ENCODE measurements around the gene SLC5A3. TPM values are rescaled to one million over a fixed set of nuclear protein-coding genes. Genes with fewer than 3 reads are reported as not detected.

Gene SLC5A3
- total and polyA plus RNA-seq, 2 donors, result 4.9 to 7.4 TPM

GRCh38 chr21:34075760-34076660 is 2.6 kb downstream of the SLC5A3 start:
- WGBS, result 59% methylated on average over 9 of the region's 9 CpGs
- peak overlapping the region; percentile 2 to 32 for H3K4me3 ChIP-seq (ENCODE audit: low read length in 2 of 2)
- peaks cover 39 to 41% of the 10 kb centered on the region in 2 donors for H3K4me1 ChIP-seq (ENCODE audit: control insufficient read depth in 2 of 2, insufficient read depth in 2 of 2, low read length in 2 of 2)
- DNase-seq (ENCODE audit: low read depth in 6 of 9, low spot score in 9 of 9), result peak in 4 of 9 donors; percentile 48 to 77 (median 56)
- no peaks in the 10 kb centered on the region for H3K27me3 ChIP-seq (ENCODE audit: control insufficient read depth in 2 of 2, insufficient read depth in 1 of 2, low read length in 1 of 2)
- no peaks in the 10 kb centered on the region for H3K36me3 ChIP-seq (ENCODE audit: control insufficient read depth in 2 of 2, insufficient read depth in 2 of 2, low read length in 1 of 2)
- no peaks in the 10 kb centered on the region for H3K9me3 ChIP-seq (ENCODE audit: control insufficient read depth in 2 of 2, insufficient read depth in 1 of 2, low read length in 1 of 2)
- H3K27ac ChIP-seq (ENCODE audit: low read depth in 1 of 2, low read length in 1 of 2), result peak overlapping the region; percentile 26 to 64

GRCh38 chr21:34076835-34077234 is 3.5 kb downstream of the SLC5A3 start:
- H3K27me3 ChIP-seq (ENCODE audit: control insufficient read depth in 2 of 2, insufficient read depth in 1 of 2, low read length in 1 of 2), result no peaks in the 10 kb centered on the region
- H3K36me3 ChIP-seq (ENCODE audit: control insufficient read depth in 2 of 2, insufficient read depth in 2 of 2, low read length in 1 of 2), result no peaks in the 10 kb centered on the region
- DNase-seq (ENCODE audit: low read depth in 6 of 9, low spot score in 9 of 9), result no peak
- 98% methylated on average over 1 of the region's 1 CpG for WGBS
- H3K4me1 ChIP-seq (ENCODE audit: control insufficient read depth in 2 of 2, insufficient read depth in 2 of 2, low read length in 2 of 2), result peaks cover 39 to 41% of the 10 kb centered on the region in 2 donors
- no peak overlapping the region for H3K27ac ChIP-seq (ENCODE audit: low read depth in 1 of 2, low read length in 1 of 2)
- no peak overlapping the region for H3K4me3 ChIP-seq (ENCODE audit: low read length in 2 of 2)
- no peaks in the 10 kb centered on the region for H3K9me3 ChIP-seq (ENCODE audit: control insufficient read depth in 2 of 2, insufficient read depth in 1 of 2, low read length in 1 of 2)

DNA sequence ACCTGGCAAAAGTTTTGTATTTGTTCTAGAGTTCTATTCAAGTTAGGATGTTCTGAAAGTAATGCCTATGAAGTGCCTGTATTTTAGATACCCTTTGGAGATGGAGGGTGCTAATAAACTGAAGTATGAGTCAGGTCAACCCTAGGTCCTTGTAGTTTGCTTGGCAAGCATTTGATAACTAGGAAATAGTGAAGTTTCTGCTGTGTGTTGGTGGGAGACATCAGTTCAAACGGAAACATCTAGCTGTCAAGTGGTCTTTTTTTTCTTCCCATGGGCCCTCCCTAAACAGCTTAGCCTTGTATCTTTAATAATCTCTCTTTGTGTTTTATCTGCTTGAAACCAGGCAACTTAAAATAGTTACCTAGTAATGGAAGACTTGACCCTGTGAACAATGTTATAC is 4.5 kb downstream of the SLC5A3 start:
- DNase-seq (ENCODE audit: low read depth in 6 of 9, low spot score in 9 of 9), result peak in 1 of 9 donors; percentile 41
- H3K9me3 ChIP-seq (ENCODE audit: control insufficient read depth in 2 of 2, insufficient read depth in 1 of 2, low read length in 1 of 2), result no peaks in the 10 kb centered on the region
- no peaks in the 10 kb centered on the region for H3K36me3 ChIP-seq (ENCODE audit: control insufficient read depth in 2 of 2, insufficient read depth in 2 of 2, low read length in 1 of 2)
- no peaks in the 10 kb centered on the region for H3K27me3 ChIP-seq (ENCODE audit: control insufficient read depth in 2 of 2, insufficient read depth in 1 of 2, low read length in 1 of 2)
- H3K4me1 ChIP-seq (ENCODE audit: control insufficient read depth in 2 of 2, insufficient read depth in 2 of 2, low read length in 2 of 2), result peaks cover 35 to 39% of the 10 kb centered on the region in 2 donors
- H3K4me3 ChIP-seq (ENCODE audit: low read length in 2 of 2), result peak overlapping the region in 1 of 2 donors; percentile 2
- H3K27ac ChIP-seq (ENCODE audit: low read depth in 1 of 2, low read length in 1 of 2), result peak overlapping the region in 1 of 2 donors; percentile 68
- 10% methylated on average over 1 of the region's 1 CpG for WGBS

DNA sequence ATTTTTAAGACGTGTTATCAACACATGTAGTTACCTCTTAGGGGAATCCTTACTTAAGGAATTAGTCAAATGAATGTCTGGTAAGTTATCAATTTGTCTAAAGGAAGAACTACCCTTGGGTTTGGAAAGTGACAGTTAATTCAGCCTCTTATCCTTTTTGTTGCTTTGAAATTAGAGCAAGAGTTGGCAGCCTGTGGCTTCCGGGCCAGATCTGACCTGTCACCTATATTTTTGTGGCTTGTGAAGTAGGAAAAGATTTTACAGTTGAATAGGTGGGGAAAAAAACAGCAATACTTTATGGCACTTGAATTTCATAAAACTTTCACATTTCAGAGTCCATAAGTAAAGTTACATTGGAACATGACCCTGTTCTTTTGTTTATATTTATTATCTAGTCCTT is 5.5 kb downstream of the SLC5A3 start:
- WGBS, result 32% methylated on average over 2 of the region's 2 CpGs
- H3K4me3 ChIP-seq (ENCODE audit: low read length in 2 of 2), result no peak overlapping the region
- H3K9me3 ChIP-seq (ENCODE audit: control insufficient read depth in 2 of 2, insufficient read depth in 1 of 2, low read length in 1 of 2), result no peaks in the 10 kb centered on the region
- H3K4me1 ChIP-seq (ENCODE audit: control insufficient read depth in 2 of 2, insufficient read depth in 2 of 2, low read length in 2 of 2), result peaks cover 35 to 39% of the 10 kb centered on the region in 2 donors
- H3K27me3 ChIP-seq (ENCODE audit: control insufficient read depth in 2 of 2, insufficient read depth in 1 of 2, low read length in 1 of 2), result no peaks in the 10 kb centered on the region
- no peaks in the 10 kb centered on the region for H3K36me3 ChIP-seq (ENCODE audit: control insufficient read depth in 2 of 2, insufficient read depth in 2 of 2, low read length in 1 of 2)
- DNase-seq (ENCODE audit: low read depth in 6 of 9, low spot score in 9 of 9), result peak in 1 of 9 donors; percentile 51
- H3K27ac ChIP-seq (ENCODE audit: low read depth in 1 of 2, low read length in 1 of 2), result peak overlapping the region in 1 of 2 donors; percentile 57

DNA sequence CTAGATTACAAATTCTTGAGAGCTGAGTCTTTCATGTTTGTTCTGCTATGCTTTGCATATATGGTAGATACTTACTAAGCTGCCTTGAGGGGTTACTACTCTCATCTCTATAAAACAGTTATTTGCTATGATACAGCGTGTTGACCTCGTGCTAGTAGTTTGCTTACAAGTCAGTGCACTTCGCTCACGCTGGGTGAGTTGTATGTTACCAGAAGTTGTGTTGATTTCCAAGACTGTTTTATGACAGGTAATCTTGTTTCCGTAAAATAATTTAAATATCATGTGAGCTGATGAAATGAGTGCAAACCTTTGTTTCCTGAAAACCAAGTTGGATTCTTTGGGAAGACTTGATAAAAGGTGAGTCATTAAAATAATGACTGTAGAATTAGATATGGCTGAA is 7.3 kb downstream of the SLC5A3 start:
- Histone ChIP-seq H3K4me3 (ENCODE audit: low read length in 2 of 2) (no peak overlapping the region), H3K9me3 (ENCODE audit: control insufficient read depth in 2 of 2, insufficient read depth in 1 of 2, low read length in 1 of 2) (no peaks in the 10 kb centered on the region), H3K4me1 (ENCODE audit: control insufficient read depth in 2 of 2, insufficient read depth in 2 of 2, low read length in 2 of 2) (peaks cover 24 to 25% of the 10 kb centered on the region in 2 donors), H3K27ac (ENCODE audit: low read depth in 1 of 2, low read length in 1 of 2) (no peak overlapping the region), H3K27me3 (ENCODE audit: control insufficient read depth in 2 of 2, insufficient read depth in 1 of 2, low read length in 1 of 2) (no peaks in the 10 kb centered on the region), H3K36me3 (ENCODE audit: control insufficient read depth in 2 of 2, insufficient read depth in 2 of 2, low read length in 1 of 2) (no peaks in the 10 kb centered on the region)
- 90% methylated on average over 5 of the region's 5 CpGs for WGBS
- no peak for DNase-seq (ENCODE audit: low read depth in 6 of 9, low spot score in 9 of 9)

- H3K27me3 ChIP-seq (ENCODE audit: control insufficient read depth in 2 of 2, insufficient read depth in 1 of 2, low read length in 1 of 2), result no peaks in the 10 kb centered on the region
- H3K9me3 ChIP-seq (ENCODE audit: control insufficient read depth in 2 of 2, insufficient read depth in 1 of 2, low read length in 1 of 2), result no peaks in the 10 kb centered on the region
- WGBS, result 97% methylated on average over 4 of the region's 4 CpGs
- no peak overlapping the region for H3K27ac ChIP-seq (ENCODE audit: low read depth in 1 of 2, low read length in 1 of 2)
- no peak overlapping the region for H3K4me3 ChIP-seq (ENCODE audit: low read length in 2 of 2)
- no peaks in the 10 kb centered on the region for H3K36me3 ChIP-seq (ENCODE audit: control insufficient read depth in 2 of 2, insufficient read depth in 2 of 2, low read length in 1 of 2)
- H3K4me1 ChIP-seq (ENCODE audit: control insufficient read depth in 2 of 2, insufficient read depth in 2 of 2, low read length in 2 of 2), result peaks cover 14 to 17% of the 10 kb centered on the region in 2 donors
- no peak for DNase-seq (ENCODE audit: low read depth in 6 of 9, low spot score in 9 of 9)
Measured at GRCh38 chr21:34082769-34083168, 9.4 kb downstream of the SLC5A3 start.

GRCh38 chr21:34083357-34083756 is 10.0 kb downstream of the SLC5A3 start:
- DNase-seq (ENCODE audit: low read depth in 6 of 9, low spot score in 9 of 9), result no peak

GRCh38 chr21:34085129-34085528 is 11.8 kb downstream of the SLC5A3 start:
- H3K36me3 ChIP-seq (ENCODE audit: control insufficient read depth in 2 of 2, insufficient read depth in 2 of 2, low read length in 1 of 2), result no peaks in the 10 kb centered on the region
- no peaks in the 10 kb centered on the region for H3K27me3 ChIP-seq (ENCODE audit: control insufficient read depth in 2 of 2, insufficient read depth in 1 of 2, low read length in 1 of 2)
- H3K27ac ChIP-seq (ENCODE audit: low read depth in 1 of 2, low read length in 1 of 2), result no peak overlapping the region
- no peak overlapping the region for H3K4me3 ChIP-seq (ENCODE audit: low read length in 2 of 2)
- H3K9me3 ChIP-seq (ENCODE audit: control insufficient read depth in 2 of 2, insufficient read depth in 1 of 2, low read length in 1 of 2), result no peaks in the 10 kb centered on the region
- peaks cover 3 to 9% of the 10 kb centered on the region in 2 donors for H3K4me1 ChIP-seq (ENCODE audit: control insufficient read depth in 2 of 2, insufficient read depth in 2 of 2, low read length in 2 of 2)
- no peak for DNase-seq (ENCODE audit: low read depth in 6 of 9, low spot score in 9 of 9)
- WGBS, result 98% methylated on average over 2 of the region's 2 CpGs

More at GRCh38 chr21:34083357-34083756, 10.0 kb downstream of the SLC5A3 start:
- Histone ChIP-seq H3K9me3 (ENCODE audit: control insufficient read depth in 2 of 2, insufficient read depth in 1 of 2, low read length in 1 of 2) (no peaks in the 10 kb centered on the region), H3K27me3 (ENCODE audit: control insufficient read depth in 2 of 2, insufficient read depth in 1 of 2, low read length in 1 of 2) (no peaks in the 10 kb centered on the region), H3K4me3 (ENCODE audit: low read length in 2 of 2) (no peak overlapping the region), H3K4me1 (ENCODE audit: control insufficient read depth in 2 of 2, insufficient read depth in 2 of 2, low read length in 2 of 2) (peaks cover 9 to 12% of the 10 kb centered on the region in 2 donors), H3K36me3 (ENCODE audit: control insufficient read depth in 2 of 2, insufficient read depth in 2 of 2, low read length in 1 of 2) (no peaks in the 10 kb centered on the region), H3K27ac (ENCODE audit: low read depth in 1 of 2, low read length in 1 of 2) (no peak overlapping the region)
- WGBS, result 96% methylated on average over 3 of the region's 3 CpGs

DNA sequence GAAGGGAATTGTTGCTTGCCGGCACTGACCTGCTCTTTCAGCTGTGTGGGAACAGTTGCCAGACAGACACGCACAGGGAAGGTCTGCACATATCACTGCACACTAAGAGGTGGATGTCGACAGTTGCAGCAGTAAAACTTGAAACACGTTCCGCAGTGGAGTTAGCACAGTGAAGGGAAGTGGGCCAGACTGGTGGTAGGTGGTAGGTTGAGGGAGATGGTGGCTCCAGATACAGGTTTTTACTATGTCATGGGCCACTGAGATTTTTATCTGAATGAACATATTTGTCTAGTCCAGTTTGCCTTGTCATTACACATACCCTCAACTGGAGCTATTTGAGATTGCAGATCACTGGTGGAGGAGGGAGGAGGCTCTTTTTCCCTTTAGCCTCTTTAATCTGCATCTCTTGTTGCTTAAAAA is 13.5 kb downstream of the SLC5A3 start:
- no peak overlapping the region for H3K4me3 ChIP-seq (ENCODE audit: low read length in 2 of 2)
- no peaks in the 10 kb centered on the region for H3K36me3 ChIP-seq (ENCODE audit: control insufficient read depth in 2 of 2, insufficient read depth in 2 of 2, low read length in 1 of 2)
- WGBS, result 82% methylated on average over 5 of the region's 5 CpGs
- no peak overlapping the region for H3K27ac ChIP-seq (ENCODE audit: low read depth in 1 of 2, low read length in 1 of 2)
- peaks cover 3 to 4% of the 10 kb centered on the region in 2 donors for H3K4me1 ChIP-seq (ENCODE audit: control insufficient read depth in 2 of 2, insufficient read depth in 2 of 2, low read length in 2 of 2)
- DNase-seq (ENCODE audit: low read depth in 6 of 9, low spot score in 9 of 9), result peak in 2 of 9 donors; percentile 37 to 47
- no peaks in the 10 kb centered on the region for H3K27me3 ChIP-seq (ENCODE audit: control insufficient read depth in 2 of 2, insufficient read depth in 1 of 2, low read length in 1 of 2)
- no peaks in the 10 kb centered on the region for H3K9me3 ChIP-seq (ENCODE audit: control insufficient read depth in 2 of 2, insufficient read depth in 1 of 2, low read length in 1 of 2)
